Vagina (tissue), 2 donors: ENCODE data around the gene PTH2.

ENCODE experiments used
- POLR2A ChIP-seq, 2 donors: fragments of 450-650 bp; IDR thresholded peaks; one replicate each; pipeline ENCODE4 v1.6.1; 2017; ENCODE audit warnings: antibody characterized with exemption in 2 of 2, mild to moderate bottlenecking in 2 of 2, moderate library complexity in 2 of 2
- TF ChIP-seq, protein P1 (sequence below), 3 experiments: fragments of 450-650 bp in 2 of 3; fragments of 200-600 bp in 1 of 3; sonication (generic) in 1 of 3; IDR thresholded peaks; one replicate each; pipeline ENCODE4 v1.5.1; 2017 to 2019; ENCODE audit warnings: antibody characterized with exemption in 3 of 3, mild to moderate bottlenecking in 2 of 3, moderate library complexity in 2 of 3

DNA sequence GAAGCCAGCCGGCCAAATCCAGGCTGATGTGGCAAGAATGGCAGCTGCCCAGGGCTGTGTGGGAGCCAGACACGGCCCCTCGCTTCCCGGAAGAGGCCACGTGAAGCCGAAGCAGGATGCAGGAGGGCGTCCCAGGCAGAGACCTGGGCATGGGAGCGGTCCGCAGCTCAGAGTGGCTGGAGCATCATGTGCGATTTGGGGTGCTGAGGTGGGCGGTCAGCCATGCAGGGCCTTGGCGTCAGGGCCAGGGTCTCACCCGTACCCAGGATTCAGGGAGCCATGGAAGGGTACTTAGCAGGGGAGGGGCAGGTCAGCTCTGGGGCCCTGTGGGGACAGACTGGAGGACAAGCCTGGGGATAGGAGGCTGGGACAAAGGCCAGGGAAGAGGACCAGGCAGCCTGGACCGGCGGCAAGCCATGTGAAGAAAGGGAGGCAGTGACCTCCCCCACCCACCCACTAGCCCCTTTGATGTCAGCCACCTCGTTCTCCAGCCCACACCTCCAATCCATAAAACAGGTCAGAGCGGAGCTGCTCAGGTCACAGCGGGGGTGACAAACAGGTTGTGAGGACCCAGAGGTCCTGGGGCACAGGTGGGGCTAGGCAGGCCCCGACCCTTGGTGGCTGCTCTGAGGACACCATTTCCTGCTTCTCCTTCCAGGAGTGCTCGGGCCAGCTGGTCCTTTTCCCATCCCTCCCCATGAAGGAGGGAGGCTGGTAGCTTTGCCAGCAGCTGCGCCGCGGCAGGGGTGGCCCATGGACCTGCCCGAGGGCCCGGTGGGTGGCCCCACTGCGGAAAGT, 32.9 kb downstream of the PTH2 start:
- no peak for TF ChIP-seq POLR2A (IDR thresholded peaks at IDR 0.05)
- TF ChIP-seq, protein P1, sequence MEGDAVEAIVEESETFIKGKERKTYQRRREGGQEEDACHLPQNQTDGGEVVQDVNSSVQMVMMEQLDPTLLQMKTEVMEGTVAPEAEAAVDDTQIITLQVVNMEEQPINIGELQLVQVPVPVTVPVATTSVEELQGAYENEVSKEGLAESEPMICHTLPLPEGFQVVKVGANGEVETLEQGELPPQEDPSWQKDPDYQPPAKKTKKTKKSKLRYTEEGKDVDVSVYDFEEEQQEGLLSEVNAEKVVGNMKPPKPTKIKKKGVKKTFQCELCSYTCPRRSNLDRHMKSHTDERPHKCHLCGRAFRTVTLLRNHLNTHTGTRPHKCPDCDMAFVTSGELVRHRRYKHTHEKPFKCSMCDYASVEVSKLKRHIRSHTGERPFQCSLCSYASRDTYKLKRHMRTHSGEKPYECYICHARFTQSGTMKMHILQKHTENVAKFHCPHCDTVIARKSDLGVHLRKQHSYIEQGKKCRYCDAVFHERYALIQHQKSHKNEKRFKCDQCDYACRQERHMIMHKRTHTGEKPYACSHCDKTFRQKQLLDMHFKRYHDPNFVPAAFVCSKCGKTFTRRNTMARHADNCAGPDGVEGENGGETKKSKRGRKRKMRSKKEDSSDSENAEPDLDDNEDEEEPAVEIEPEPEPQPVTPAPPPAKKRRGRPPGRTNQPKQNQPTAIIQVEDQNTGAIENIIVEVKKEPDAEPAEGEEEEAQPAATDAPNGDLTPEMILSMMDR (IDR thresholded peaks at IDR 0.05), result no peak
